Mesothelial cell of epicardium (in vitro differentiated cells): ENCODE data around the gene ACOX1. TPM values are rescaled to one million over a fixed set of nuclear protein-coding genes. Genes with fewer than 3 reads are reported as not detected.

ENCODE experiments used
- DNase-seq, 2 experiments: peaks; one replicate each; pipeline ENCODE4 v3.0.0; 2021; ENCODE audit warnings: low spot score in 2 of 2; ENCODE audit not compliant: unreplicated experiment in 2 of 2
- H3K27ac Mint-ChIP-seq: 2 replicates; pipeline ENCODE4 v1.8.0; 2021; ENCODE audit warnings: mixed read lengths
- H3K27me3 Mint-ChIP-seq: 2 replicates; pipeline ENCODE4 v1.8.0; 2021; ENCODE audit warnings: low read depth, mixed read lengths
- H3K36me3 Mint-ChIP-seq: 2 replicates; pipeline ENCODE4 v1.8.0; 2021; ENCODE audit warnings: mixed read lengths
- H3K4me1 Mint-ChIP-seq: 2 replicates; pipeline ENCODE4 v1.8.0; 2021; ENCODE audit warnings: mixed read lengths
- H3K4me3 Mint-ChIP-seq: 2 replicates; pipeline ENCODE4 v1.8.0; 2021; ENCODE audit warnings: mild to moderate bottlenecking, moderate library complexity, mixed read lengths
- H3K9me3 Mint-ChIP-seq: 2 replicates; pipeline ENCODE4 v1.8.0; 2021; ENCODE audit warnings: mixed read lengths
- CTCF ChIP-seq: fragments of 200-600 bp; sonication (generic); IDR thresholded peaks from one replicate; pipeline ENCODE4 v1.5.0; 2021; ENCODE audit warnings: antibody characterized with exemption; ENCODE audit not compliant: unreplicated experiment
- total RNA-seq: library from RNA; stranded (reverse); gene quantifications from 3 replicates; pipeline ENCODE4 v1.2.1, GENCODE V29; 2021

The ACOX1 gene
- total RNA-seq, 1 donor from 2014 or later = 57.5 TPM

GRCh38 chr17:76011951-76012350 lies 33.0 kb upstream of the ACOX1 start:
- Mint-ChIP-seq H3K36me3 (no peaks in the 10 kb centered on the region), H3K4me1 (peaks cover 11% of the 10 kb centered on the region), H3K27ac (no peak overlapping the region), H3K4me3 (no peak overlapping the region), H3K9me3 (no peaks in the 10 kb centered on the region), H3K27me3 (peaks cover 5% of the 10 kb centered on the region)
- DNase-seq = no peak
- no peak for TF ChIP-seq CTCF

GRCh38 chr17:76009969-76010661 lies 31.1 kb upstream of the ACOX1 start:
- DNase-seq = no peak
- Mint-ChIP-seq H3K36me3 (peaks cover 9% of the 10 kb centered on the region), H3K27me3 (peaks cover 2% of the 10 kb centered on the region), H3K9me3 (no peaks in the 10 kb centered on the region), H3K4me1 (peaks cover 11% of the 10 kb centered on the region), H3K4me3 (no peak overlapping the region), H3K27ac (no peak overlapping the region)
- TF ChIP-seq CTCF = no peak

GRCh38 chr17:76009447-76009846 lies 30.5 kb upstream of the ACOX1 start:
- H3K4me3 Mint-ChIP-seq = no peak overlapping the region
- H3K9me3 Mint-ChIP-seq = no peaks in the 10 kb centered on the region
- no peak for DNase-seq
- H3K27me3 Mint-ChIP-seq = peaks cover 2% of the 10 kb centered on the region
- H3K4me1 Mint-ChIP-seq = peaks cover 11% of the 10 kb centered on the region
- peaks cover 11% of the 10 kb centered on the region for H3K36me3 Mint-ChIP-seq
- TF ChIP-seq CTCF = no peak
- no peak overlapping the region for H3K27ac Mint-ChIP-seq

GRCh38 chr17:76008630-76009425 lies 29.9 kb upstream of the ACOX1 start:
- no peak overlapping the region for H3K4me3 Mint-ChIP-seq
- no peak overlapping the region for H3K27ac Mint-ChIP-seq
- no peaks in the 10 kb centered on the region for H3K27me3 Mint-ChIP-seq
- no peak for DNase-seq
- H3K36me3 Mint-ChIP-seq = peaks cover 11% of the 10 kb centered on the region
- peaks cover 5% of the 10 kb centered on the region for H3K4me1 Mint-ChIP-seq
- TF ChIP-seq CTCF = no peak
- no peaks in the 10 kb centered on the region for H3K9me3 Mint-ChIP-seq

GRCh38 chr17:76008208-76008607 lies 29.2 kb upstream of the ACOX1 start:
- Mint-ChIP-seq H3K27ac (no peak overlapping the region), H3K36me3 (peaks cover 11% of the 10 kb centered on the region), H3K4me1 (no peaks in the 10 kb centered on the region), H3K9me3 (no peaks in the 10 kb centered on the region), H3K27me3 (no peaks in the 10 kb centered on the region), H3K4me3 (no peak overlapping the region)
- TF ChIP-seq CTCF = no peak
- no peak for DNase-seq
